Measurements from ENCODE around the gene ZSCAN10. TPM values are rescaled to one million over a fixed set of nuclear protein-coding genes. Genes with fewer than 3 reads are reported as not detected.

Gene ZSCAN10
- total RNA-seq, 1 donor from 2014 or later = 0.74 TPM

GRCh38 chr16:3145660-3146059 is 46.6 kb upstream of the ZSCAN10 start:
- Mint-ChIP-seq H3K36me3 (ENCODE audit: unreplicated experiment) (peaks cover 6% of the 10 kb centered on the region), H3K4me3 (ENCODE audit: unreplicated experiment) (no peak overlapping the region), H3K4me1 (ENCODE audit: low read depth, unreplicated experiment) (peaks cover 11% of the 10 kb centered on the region), H3K9me3 (ENCODE audit: unreplicated experiment) (peaks cover 13% of the 10 kb centered on the region), H3K27ac (ENCODE audit: unreplicated experiment) (no peak overlapping the region), H3K27me3 (ENCODE audit: unreplicated experiment) (peaks cover 22% of the 10 kb centered on the region)
- no peak for DNase-seq
- TF ChIP-seq, protein P1, sequence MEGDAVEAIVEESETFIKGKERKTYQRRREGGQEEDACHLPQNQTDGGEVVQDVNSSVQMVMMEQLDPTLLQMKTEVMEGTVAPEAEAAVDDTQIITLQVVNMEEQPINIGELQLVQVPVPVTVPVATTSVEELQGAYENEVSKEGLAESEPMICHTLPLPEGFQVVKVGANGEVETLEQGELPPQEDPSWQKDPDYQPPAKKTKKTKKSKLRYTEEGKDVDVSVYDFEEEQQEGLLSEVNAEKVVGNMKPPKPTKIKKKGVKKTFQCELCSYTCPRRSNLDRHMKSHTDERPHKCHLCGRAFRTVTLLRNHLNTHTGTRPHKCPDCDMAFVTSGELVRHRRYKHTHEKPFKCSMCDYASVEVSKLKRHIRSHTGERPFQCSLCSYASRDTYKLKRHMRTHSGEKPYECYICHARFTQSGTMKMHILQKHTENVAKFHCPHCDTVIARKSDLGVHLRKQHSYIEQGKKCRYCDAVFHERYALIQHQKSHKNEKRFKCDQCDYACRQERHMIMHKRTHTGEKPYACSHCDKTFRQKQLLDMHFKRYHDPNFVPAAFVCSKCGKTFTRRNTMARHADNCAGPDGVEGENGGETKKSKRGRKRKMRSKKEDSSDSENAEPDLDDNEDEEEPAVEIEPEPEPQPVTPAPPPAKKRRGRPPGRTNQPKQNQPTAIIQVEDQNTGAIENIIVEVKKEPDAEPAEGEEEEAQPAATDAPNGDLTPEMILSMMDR (IDR thresholded peaks at IDR 0.05; ENCODE audit: partially characterized antibody, unreplicated experiment) = no peak

- H3K27me3 Mint-ChIP-seq (ENCODE audit: unreplicated experiment) = peaks cover 18% of the 10 kb centered on the region
- H3K27ac Mint-ChIP-seq (ENCODE audit: unreplicated experiment) = peak overlapping the region; percentile 76
- DNase-seq = no peak
- H3K9me3 Mint-ChIP-seq (ENCODE audit: unreplicated experiment) = peaks cover 9% of the 10 kb centered on the region
- peaks cover 6% of the 10 kb centered on the region for H3K36me3 Mint-ChIP-seq (ENCODE audit: unreplicated experiment)
- H3K4me1 Mint-ChIP-seq (ENCODE audit: low read depth, unreplicated experiment) = peaks cover 11% of the 10 kb centered on the region
- peak overlapping the region; percentile 49 for H3K4me3 Mint-ChIP-seq (ENCODE audit: unreplicated experiment)
- TF ChIP-seq, protein P1 (IDR thresholded peaks at IDR 0.05; ENCODE audit: partially characterized antibody, unreplicated experiment) = no peak
These were observed 46.1 kb upstream of the ZSCAN10 start for GRCh38 chr16:3145151-3145550.

GRCh38 chr16:3144321-3144983 is 45.4 kb upstream of the ZSCAN10 start:
- Mint-ChIP-seq H3K27ac (ENCODE audit: unreplicated experiment) (peak overlapping the region; percentile 76), H3K4me1 (ENCODE audit: low read depth, unreplicated experiment) (peaks cover 11% of the 10 kb centered on the region), H3K36me3 (ENCODE audit: unreplicated experiment) (peaks cover 6% of the 10 kb centered on the region), H3K27me3 (ENCODE audit: unreplicated experiment) (peaks cover 14% of the 10 kb centered on the region), H3K9me3 (ENCODE audit: unreplicated experiment) (peaks cover 6% of the 10 kb centered on the region), H3K4me3 (ENCODE audit: unreplicated experiment) (peak overlapping the region; percentile 49)
- TF ChIP-seq, protein P1 (IDR thresholded peaks at IDR 0.05; ENCODE audit: partially characterized antibody, unreplicated experiment) = no peak
- DNase-seq = no peak

- peak overlapping the region; percentile 59 for H3K4me3 Mint-ChIP-seq (ENCODE audit: unreplicated experiment)
- peaks cover 11% of the 10 kb centered on the region for H3K27me3 Mint-ChIP-seq (ENCODE audit: unreplicated experiment)
- H3K4me1 Mint-ChIP-seq (ENCODE audit: low read depth, unreplicated experiment) = peaks cover 9% of the 10 kb centered on the region
- peaks cover 6% of the 10 kb centered on the region for H3K9me3 Mint-ChIP-seq (ENCODE audit: unreplicated experiment)
- H3K27ac Mint-ChIP-seq (ENCODE audit: unreplicated experiment) = peak overlapping the region; percentile 78
- TF ChIP-seq, protein P1 (IDR thresholded peaks at IDR 0.05; ENCODE audit: partially characterized antibody, unreplicated experiment) = no peak
- peak; percentile 64 for DNase-seq
- peaks cover 6% of the 10 kb centered on the region for H3K36me3 Mint-ChIP-seq (ENCODE audit: unreplicated experiment)
These were observed 44.7 kb upstream of the ZSCAN10 start for GRCh38 chr16:3143598-3144320.

DNA sequence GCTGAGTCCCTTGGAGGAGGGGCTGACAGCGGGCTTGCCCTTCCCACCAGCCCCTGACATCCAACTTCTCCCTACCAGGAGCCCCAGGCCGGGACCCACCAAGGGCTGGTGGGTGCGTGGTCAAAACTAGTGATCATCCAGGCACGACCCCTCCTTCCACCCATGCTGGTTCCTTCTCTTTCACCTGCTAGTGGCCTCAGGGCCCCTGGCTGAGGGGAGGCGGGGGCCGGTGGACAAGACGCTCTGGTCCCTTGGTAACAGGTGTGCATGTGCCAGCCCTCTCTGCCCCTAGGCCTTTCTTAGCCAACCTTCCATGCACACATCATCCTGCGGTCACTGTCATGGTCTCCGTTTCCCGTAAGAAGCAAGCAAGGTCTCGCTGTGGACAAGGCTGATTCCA is 44.1 kb upstream of the ZSCAN10 start:
- H3K36me3 Mint-ChIP-seq (ENCODE audit: unreplicated experiment) = peaks cover 6% of the 10 kb centered on the region
- DNase-seq = no peak
- peak overlapping the region; percentile 59 for H3K4me3 Mint-ChIP-seq (ENCODE audit: unreplicated experiment)

More for the DNA sequence above, 44.1 kb upstream of the ZSCAN10 start:
- peaks cover 9% of the 10 kb centered on the region for H3K4me1 Mint-ChIP-seq (ENCODE audit: low read depth, unreplicated experiment)
- TF ChIP-seq, protein P1 (IDR thresholded peaks at IDR 0.05; ENCODE audit: partially characterized antibody, unreplicated experiment) = no peak
- peaks cover 6% of the 10 kb centered on the region for H3K9me3 Mint-ChIP-seq (ENCODE audit: unreplicated experiment)
- H3K27me3 Mint-ChIP-seq (ENCODE audit: unreplicated experiment) = peaks cover 11% of the 10 kb centered on the region
- peak overlapping the region; percentile 78 for H3K27ac Mint-ChIP-seq (ENCODE audit: unreplicated experiment)
